IMR-90 (cell line): ENCODE results near the gene KLF1. TPM values are rescaled to one million over a fixed set of nuclear protein-coding genes. Genes with fewer than 3 reads are reported as not detected.

ENCODE experiments used
- ATAC-seq: fragments of 200-7000 bp; cut with Tn5 transposase; 2 replicates; pipeline ENCODE4 v1.9.1; 2020; ENCODE audit warnings: low read depth, mild to moderate bottlenecking, moderate library complexity
- BruUV-seq: library from RNA; stranded (reverse); fragments of 400-500 nt; replicated peaks from 2 replicates; lab custom pipeline; 2021; lab: Mats Ljungman, UMichigan
- CTCF ChIA-PET: fragments of 300-600 bp; formaldehyde crosslinking; extraction: SDS; loops from one replicate; lab custom pipeline; 2021; ENCODE audit warnings: antibody characterized with exemption; lab: Yijun Ruan, JAX
- POLR2A ChIA-PET: fragments of 300-600 bp; sonication (Branson Sonifier 250); formaldehyde crosslinking; loops from one replicate; lab custom pipeline; 2022; ENCODE audit warnings: antibody characterized with exemption; ENCODE audit not compliant: unreplicated experiment; lab: Charles Lee
- DNase-seq: peaks from one replicate; pipeline ENCODE4 v3.0.0; 2013
- H2AFZ ChIP-seq: replicated peaks from 2 replicates; pipeline ENCODE3; 2013; ENCODE audit warnings: low read length, mild to moderate bottlenecking; ENCODE audit not compliant: poor library complexity
- H2AK5ac ChIP-seq: 2 replicates; pipeline ENCODE4 v1.6.1; 2013; ENCODE audit warnings: low read depth, low read length, inconsistent platforms
- H2AK9ac ChIP-seq: replicated peaks from 2 replicates; pipeline ENCODE3; 2013; ENCODE audit warnings: mild to moderate bottlenecking, low read depth, low read length, moderate library complexity; ENCODE audit not compliant: poor library complexity
- H2BK120ac ChIP-seq: 2 replicates; pipeline ENCODE4 v1.6.1; 2013; ENCODE audit warnings: low read depth, low read length, inconsistent platforms
- H2BK15ac ChIP-seq: 3 replicates; pipeline ENCODE4 v1.6.1; 2013; ENCODE audit warnings: low read depth, low read length, inconsistent platforms
- H2BK20ac ChIP-seq: 2 replicates; pipeline ENCODE4 v1.6.1; 2013; ENCODE audit warnings: low read depth, mild to moderate bottlenecking, inconsistent platforms, low read length, moderate library complexity
- H2BK5ac ChIP-seq: 2 replicates; pipeline ENCODE4 v1.6.1; 2013; ENCODE audit warnings: mild to moderate bottlenecking, low read depth, low read length, inconsistent platforms; ENCODE audit not compliant: poor library complexity, severe bottlenecking
- H3K14ac ChIP-seq: replicated peaks from 2 replicates; pipeline ENCODE4 v1.6.1; 2013; ENCODE audit warnings: low read depth, low read length, inconsistent platforms
- H3K18ac ChIP-seq: 2 replicates; pipeline ENCODE4 v1.6.1; 2013; ENCODE audit warnings: low read depth, low read length, control low read depth
- H3K23ac ChIP-seq: 2 replicates; pipeline ENCODE4 v1.6.1; 2013; ENCODE audit warnings: low read depth, low read length, inconsistent platforms
- H3K27ac ChIP-seq: 2 replicates; pipeline ENCODE4 v1.5.1; 2013; ENCODE audit warnings: mild to moderate bottlenecking, control low read depth, low read length; ENCODE audit not compliant: insufficient read depth
- H3K27me3 ChIP-seq: 2 replicates; pipeline ENCODE4 v1.6.1; 2013; ENCODE audit warnings: low read length; ENCODE audit not compliant: control insufficient read depth, insufficient read depth
- H3K36me3 ChIP-seq: 2 replicates; pipeline ENCODE4 v1.6.1; 2013; ENCODE audit warnings: low read length, mixed read lengths; ENCODE audit not compliant: control insufficient read depth, insufficient read depth
- H3K4ac ChIP-seq: 2 replicates; pipeline ENCODE4 v1.6.1; 2013; ENCODE audit warnings: low read depth, low read length, inconsistent platforms
- H3K4me1 ChIP-seq: 2 replicates; pipeline ENCODE4 v1.6.1; 2013; ENCODE audit warnings: low read length, mixed read lengths; ENCODE audit not compliant: control insufficient read depth, insufficient read depth
- H3K4me2 ChIP-seq: 2 replicates; pipeline ENCODE4 v1.6.1; 2013; ENCODE audit warnings: low read depth, mild to moderate bottlenecking, control low read depth, low read length, moderate library complexity
- H3K4me3 ChIP-seq: 2 replicates; pipeline ENCODE4 v1.5.1; 2013; ENCODE audit warnings: low read depth, mild to moderate bottlenecking, control low read depth, low read length, moderate library complexity; ENCODE audit not compliant: insufficient read depth
- H3K56ac ChIP-seq: 2 replicates; pipeline ENCODE4 v1.6.1; 2013; ENCODE audit warnings: low read length, inconsistent platforms; ENCODE audit not compliant: insufficient read depth; ENCODE audit errors: extremely low read depth
- H3K79me1 ChIP-seq, 2 experiments: 2 replicates each; pipeline ENCODE4 v1.6.1; 2013; ENCODE audit warnings: low read length in 2 of 2, inconsistent platforms in 1 of 2, low read depth in 1 of 2
- H3K9ac ChIP-seq: 2 replicates; pipeline ENCODE4 v1.6.1; 2013; ENCODE audit warnings: low read depth, low read length, control low read depth
- H3K9me1 ChIP-seq: 2 replicates; pipeline ENCODE4 v1.6.1; 2013; ENCODE audit warnings: low read length, inconsistent platforms; ENCODE audit not compliant: insufficient read depth
- H3K9me3 ChIP-seq: 2 replicates; pipeline ENCODE4 v1.6.1; 2013; ENCODE audit warnings: low read length; ENCODE audit not compliant: control insufficient read depth, insufficient read depth
- H4K20me1 ChIP-seq: 2 replicates; pipeline ENCODE4 v1.6.1; 2013; ENCODE audit warnings: low read length, inconsistent platforms; ENCODE audit not compliant: insufficient read depth
- H4K5ac ChIP-seq: 2 replicates; pipeline ENCODE4 v1.6.1; 2013; ENCODE audit warnings: mild to moderate bottlenecking, low read depth, low read length, control low read depth
- H4K8ac ChIP-seq, 2 experiments: 2 replicates each; pipeline ENCODE4 v1.6.1; 2013; ENCODE audit warnings: low read depth in 2 of 2, low read length in 2 of 2, control low read depth in 1 of 2, inconsistent platforms in 1 of 2
- H4K91ac ChIP-seq: 2 replicates; pipeline ENCODE4 v1.6.1; 2013; ENCODE audit warnings: low read depth, low read length, inconsistent platforms; ENCODE audit not compliant: insufficient read depth
- BHLHE40 ChIP-seq: fragments of 150-350 bp; IDR thresholded peaks from 2 replicates; pipeline ENCODE4 v1.6.1; 2016; ENCODE audit warnings: mild to moderate bottlenecking, low read depth, low read length
- CEBPB ChIP-seq: IDR thresholded peaks from 2 replicates; pipeline ENCODE4 v1.6.1; 2012; ENCODE audit warnings: low read depth, low read length, improper control_type of control experiment
- CTCF ChIP-seq: conservative IDR thresholded peaks from 2 replicates; pipeline ENCODE4 v1.5.1; 2012; ENCODE audit warnings: mild to moderate bottlenecking, low read depth, low read length, improper control_type of control experiment
- ELK1 ChIP-seq: fragments of 150-350 bp; IDR thresholded peaks from 2 replicates; pipeline ENCODE4 v1.6.1; 2016; ENCODE audit warnings: low read depth, mild to moderate bottlenecking, low read length, moderate library complexity, borderline replicate concordance
- FOS ChIP-seq: fragments of 150-350 bp; IDR thresholded peaks from 2 replicates; pipeline ENCODE4 v1.6.1; 2016; ENCODE audit warnings: low read depth, low read length
- MAFK ChIP-seq: IDR thresholded peaks from 2 replicates; pipeline ENCODE4 v1.6.1; 2012; ENCODE audit warnings: low read depth, low read length, improper control_type of control experiment
- MXI1 ChIP-seq: IDR thresholded peaks from 2 replicates; pipeline ENCODE4 v1.6.1; 2012; ENCODE audit warnings: low read depth, mild to moderate bottlenecking, low read length, moderate library complexity, borderline replicate concordance
- NFE2L2 ChIP-seq: fragments of 150-350 bp; IDR thresholded peaks from 2 replicates; pipeline ENCODE4 v1.6.1; 2016; ENCODE audit warnings: low read depth, mild to moderate bottlenecking, low read length
- POLR2A ChIP-seq: IDR thresholded peaks from 2 replicates; pipeline ENCODE4 v1.6.1; 2012; ENCODE audit warnings: mild to moderate bottlenecking, low read depth, low read length
- RAD21 ChIP-seq: IDR thresholded peaks from 2 replicates; pipeline ENCODE4 v1.6.1; 2012; ENCODE audit warnings: low read length, improper control_type of control experiment
- USF2 ChIP-seq: fragments of 150-350 bp; IDR thresholded peaks from 2 replicates; pipeline ENCODE4 v1.6.1; 2017; ENCODE audit warnings: mild to moderate bottlenecking, antibody characterized with exemption, low read length, low read depth
- WGBS, 2 experiments: methylation state at CpG; one replicate each; pipeline versions ENCODE4 v1.1.5 to v1.1.7; 2013; ENCODE audit warnings: missing lambda C conversion rate in 2 of 2; ENCODE audit not compliant: insufficient read length in 1 of 2; ENCODE audit errors: extremely low coverage in 2 of 2; 5-methylcytosine and 5-hydroxymethylcytosine counted together
- dilution Hi-C: fragments of 300-500 bp; cut with HindIII; formaldehyde crosslinking; loops from one replicate; pipeline ENCODE4 v1.14.3; 2018; ENCODE audit warnings: low sequenced_read_pairs; ENCODE audit not compliant: unreplicated experiment
- in situ Hi-C: fragments of 300-500 bp; cut with MboI; formaldehyde crosslinking; loops from 3 replicates; pipeline ENCODE4 v1.14.3; 2019; ENCODE audit warnings: low sequenced_read_pairs, inconsistent platforms, mixed read lengths
- intact Hi-C: fragments of 100-400 bp; cut with micrococcal nuclease; formaldehyde crosslinking; loops from 2 replicates; pipeline ENCODE4 v1.10.0; 2022
- polyA plus RNA-seq, 3 experiments: library from polyadenylated mRNA; depleted of rRNA; stranded (reverse); fragments of >200 nt; gene quantifications; 2 replicates each; pipeline ENCODE4 v1.2.3, GENCODE V29; 2012; ENCODE audit warnings: low replicate concordance in 1 of 3
- total RNA-seq: library from RNA; depleted of rRNA; stranded (reverse); fragments of >200 nt; gene quantifications from 2 replicates; pipeline ENCODE4 v1.2.3, GENCODE V29; 2012

KLF1 gene
- total and polyA plus RNA-seq, 2 of the 4 experiments (the other 2 are of a cell fraction), result not detected

- TF ChIP-seq FOS (no peak), ELK1 (no peak), BHLHE40 (no peak)
Measured at GRCh38 chr19:12875086-12875485, 11.9 kb downstream of the KLF1 start (continued).

GRCh38 chr19:12873891-12874745 lies 12.9 kb downstream of the KLF1 start:
- in situ Hi-C loops, result no loop called here
- no peak overlapping the region for H3K4ac ChIP-seq
- no peak overlapping the region for H4K5ac ChIP-seq
- no peaks in the 10 kb centered on the region for H3K4me1 ChIP-seq
- CTCF ChIA-PET, result no interaction called here
- no peak overlapping the region for H2AK9ac ChIP-seq
- H3K79me1 ChIP-seq, result no peaks in the 10 kb centered on the region
- BruUV-seq, result no TSS peak
- H3K9ac ChIP-seq, result no peak overlapping the region
- no peak overlapping the region for H2BK15ac ChIP-seq
- no peaks in the 10 kb centered on the region for H3K9me3 ChIP-seq
- no peak overlapping the region for H3K56ac ChIP-seq
- no peak for TF ChIP-seq CEBPB
- no peak for TF ChIP-seq POLR2A
- TF ChIP-seq FOS, result no peak
- TF ChIP-seq MXI1, result no peak
- TF ChIP-seq CTCF, result no peak
- no peak for TF ChIP-seq USF2
- no peak for TF ChIP-seq BHLHE40
- no peak for TF ChIP-seq NFE2L2
- TF ChIP-seq MAFK, result no peak
- TF ChIP-seq RAD21, result no peak
- no peak overlapping the region for H2BK5ac ChIP-seq
- peaks cover 5% of the 10 kb centered on the region; the same call in 1 of the 2 replicates for H3K9me1 ChIP-seq
- H4K20me1 ChIP-seq, result no peaks in the 10 kb centered on the region
- no peak overlapping the region for H3K27ac ChIP-seq
- no peak overlapping the region for H2AFZ ChIP-seq
- H2BK120ac ChIP-seq, result no peak overlapping the region
- POLR2A ChIA-PET, result no interaction called here
- no peak overlapping the region for H3K4me3 ChIP-seq
- DNase-seq (no peak), ATAC-seq (no peak)
- no peak overlapping the region for H3K4me2 ChIP-seq
- no peak overlapping the region for H4K8ac ChIP-seq
- no peak overlapping the region for H2BK20ac ChIP-seq
- no peaks in the 10 kb centered on the region for H3K27me3 ChIP-seq
- no peak overlapping the region for H3K18ac ChIP-seq
- H4K91ac ChIP-seq, result no peak overlapping the region
- no peak overlapping the region for H2AK5ac ChIP-seq
- H3K23ac ChIP-seq, result no peak overlapping the region
- dilution Hi-C loops, result no loop called here
- peaks cover 14% of the 10 kb centered on the region; the same call in 1 of the 2 replicates for H3K36me3 ChIP-seq
- intact Hi-C loops, result no loop called here
- 88% methylated on average over 60 of the region's 86 CpGs; no CpG with 5 or more reads in 1 of the 2 experiments for WGBS, 2 experiments
- no peak overlapping the region for H3K14ac ChIP-seq
